ENCODE measurements around the gene EPHA3.

EPHA3 gene

DNA sequence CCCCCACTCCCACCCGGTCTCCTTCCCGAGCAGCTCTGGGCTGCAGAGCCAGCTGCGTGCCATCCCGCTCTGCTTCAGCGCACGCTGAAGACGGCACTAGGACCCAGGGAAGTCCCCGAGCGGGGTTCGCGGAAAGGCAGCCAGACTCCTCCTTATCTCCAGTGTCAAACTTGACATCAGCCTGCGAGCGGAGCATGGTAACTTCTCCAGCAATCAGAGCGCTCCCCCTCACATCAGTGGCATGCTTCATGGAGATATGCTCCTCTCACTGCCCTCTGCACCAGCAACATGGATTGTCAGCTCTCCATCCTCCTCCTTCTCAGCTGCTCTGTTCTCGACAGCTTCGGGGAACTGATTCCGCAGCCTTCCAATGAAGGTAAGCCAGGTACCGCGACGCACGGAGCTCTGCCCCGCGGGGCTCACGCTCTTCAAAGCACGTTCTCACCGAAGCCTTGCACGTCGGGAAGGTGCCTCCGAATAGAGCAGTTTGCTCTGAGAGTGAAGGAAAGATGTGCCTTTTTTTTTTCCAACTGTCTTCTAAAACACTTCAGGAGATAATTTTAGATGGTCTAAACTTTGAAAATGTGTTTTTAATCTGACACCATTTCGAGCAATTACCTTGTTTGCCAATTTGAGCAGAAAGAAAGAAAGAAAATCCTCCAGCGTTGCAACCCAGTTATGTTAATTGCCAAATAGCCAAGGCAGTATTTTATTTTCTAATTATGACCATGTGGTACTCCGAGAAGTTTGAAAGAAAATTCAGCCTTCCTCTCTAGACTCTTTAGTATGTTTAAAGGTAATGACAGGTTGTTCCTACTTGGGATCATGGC is at the start of gene EPHA3:
TSS of gene EPHA3 (plus strand) at position 161 of the 830 bp plus-strand sequence. CDS start at position 289, 128 bp downstream.
- DNase-seq = peak; percentile 88

DNA sequence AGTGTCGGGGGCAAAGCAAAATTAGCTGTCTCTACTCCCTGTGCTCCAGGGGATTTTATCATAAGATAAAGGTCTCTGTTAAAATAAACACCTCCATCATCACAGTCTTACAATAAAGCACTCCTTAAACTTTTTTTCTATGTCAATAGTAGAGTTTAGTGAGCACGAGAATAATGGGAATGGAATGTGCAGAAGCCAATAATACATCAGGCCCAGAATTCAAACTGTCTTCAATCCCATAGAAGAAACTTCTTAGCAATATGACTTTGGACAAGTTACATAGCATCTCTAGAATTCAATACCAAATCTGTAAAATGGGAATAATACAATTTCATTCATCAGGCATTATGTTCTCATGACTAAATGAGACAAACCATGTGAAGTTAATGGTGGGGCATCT is 49.0 kb upstream of the EPHA3 start:
- no peak for DNase-seq

DNA sequence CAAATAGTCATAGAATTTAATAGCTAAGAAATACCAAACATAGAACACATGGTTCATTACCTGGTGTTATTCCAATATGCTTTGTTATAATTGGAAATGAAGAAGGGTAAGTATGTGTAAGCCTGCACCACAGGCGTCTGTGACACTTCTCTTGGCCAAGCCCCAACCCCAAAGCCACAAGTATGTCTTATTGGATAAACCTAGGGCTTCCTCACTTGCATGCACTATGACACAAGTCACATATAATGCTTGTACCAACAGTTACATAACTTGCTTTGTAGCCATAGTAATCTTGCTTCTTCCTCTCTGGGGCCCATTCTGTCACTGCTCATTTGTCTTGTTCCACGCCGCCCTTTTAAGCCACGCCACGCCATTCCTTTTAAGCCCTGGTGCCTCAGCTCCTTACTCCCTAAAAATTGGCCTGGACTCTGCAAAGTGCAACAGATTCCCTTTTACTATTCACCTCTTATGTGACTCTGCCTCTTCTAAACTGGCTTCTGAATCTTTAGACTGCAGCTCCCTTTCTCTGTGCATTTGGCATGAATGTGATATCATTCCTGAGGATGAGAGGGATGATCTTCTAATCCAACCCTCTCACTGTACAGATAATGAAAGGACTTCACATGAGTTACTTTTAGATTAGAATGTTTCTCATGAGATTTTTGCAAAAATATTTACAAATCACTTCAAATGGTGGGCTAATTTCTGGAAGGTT is 48.1 kb upstream of the EPHA3 start:
- no peak for DNase-seq

DNA sequence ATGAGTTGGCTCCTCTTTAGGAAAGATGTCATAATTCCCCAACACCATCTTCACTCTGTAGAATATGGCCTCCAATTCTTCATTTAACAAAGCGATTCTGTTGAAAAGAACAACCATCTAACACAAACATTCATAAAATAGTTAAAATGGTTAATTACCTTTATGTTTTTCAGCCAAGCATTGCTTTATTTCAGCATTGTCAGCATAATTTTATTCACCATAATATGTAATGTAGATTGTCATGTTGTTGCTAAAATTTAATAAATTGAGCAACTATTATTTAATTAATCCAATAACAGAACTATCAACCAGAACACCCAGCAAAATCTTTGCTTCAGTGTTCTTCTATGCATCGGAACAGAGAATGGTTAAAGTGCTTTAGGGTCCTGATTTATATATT is 46.2 kb upstream of the EPHA3 start:
- no peak for DNase-seq

DNA sequence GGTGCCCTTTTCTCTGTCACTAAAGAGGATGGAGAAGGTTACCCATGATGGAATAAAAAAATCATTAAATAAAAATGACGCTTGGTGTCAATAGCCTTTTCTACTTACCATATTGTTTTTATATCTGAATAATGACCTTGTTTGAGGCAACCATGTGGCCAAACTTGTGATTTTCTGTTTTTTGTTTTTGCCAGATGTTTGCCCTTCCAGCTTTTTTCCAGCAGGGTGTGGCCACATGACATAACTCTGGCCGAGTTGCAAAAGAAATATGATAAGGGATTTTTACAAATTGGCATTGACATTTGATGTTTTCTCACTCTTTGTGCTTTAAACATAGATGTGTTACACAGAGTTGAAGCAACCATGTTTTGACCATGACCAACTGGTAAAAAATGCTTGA is 39.7 kb upstream of the EPHA3 start:
- DNase-seq = no peak

DNA sequence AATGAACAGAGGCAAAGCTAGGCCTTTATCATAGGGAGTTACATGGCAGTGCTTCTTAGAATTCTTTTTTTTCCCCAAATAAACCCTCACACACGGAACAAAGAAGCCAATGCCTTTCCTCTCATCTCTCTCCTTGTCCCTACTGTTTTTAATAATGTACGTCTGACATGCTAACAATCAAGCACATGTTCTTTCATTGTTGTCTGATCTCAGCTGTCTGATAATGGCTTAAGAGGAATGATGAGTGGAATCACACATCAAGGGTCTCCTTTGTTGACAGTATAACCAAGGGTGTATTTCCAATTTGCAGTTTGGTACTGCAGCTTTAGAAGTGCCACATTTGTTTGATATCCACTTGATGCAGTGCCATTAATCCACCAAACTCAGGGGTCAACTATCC is 34.8 kb upstream of the EPHA3 start:
- peak; percentile 30 for DNase-seq

DNA sequence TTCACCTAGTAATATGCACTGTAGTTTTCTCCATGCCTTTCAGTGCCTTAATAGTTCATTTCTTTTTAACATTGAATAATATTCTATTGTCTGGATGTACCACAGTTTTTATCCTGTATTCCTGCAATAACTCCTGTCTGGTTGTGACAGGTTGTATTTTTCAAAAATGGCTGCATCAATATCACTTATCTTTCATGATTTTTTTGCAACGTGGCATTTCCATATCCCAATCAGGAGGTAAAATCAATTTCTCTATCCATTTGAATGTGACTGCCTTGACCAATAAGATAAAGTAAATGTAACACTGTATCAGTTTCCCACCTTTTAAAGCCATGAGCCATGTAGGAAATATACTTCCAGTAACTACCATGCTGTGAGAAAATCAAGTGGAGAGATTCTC is 27.5 kb upstream of the EPHA3 start:
- DNase-seq = no peak

DNA sequence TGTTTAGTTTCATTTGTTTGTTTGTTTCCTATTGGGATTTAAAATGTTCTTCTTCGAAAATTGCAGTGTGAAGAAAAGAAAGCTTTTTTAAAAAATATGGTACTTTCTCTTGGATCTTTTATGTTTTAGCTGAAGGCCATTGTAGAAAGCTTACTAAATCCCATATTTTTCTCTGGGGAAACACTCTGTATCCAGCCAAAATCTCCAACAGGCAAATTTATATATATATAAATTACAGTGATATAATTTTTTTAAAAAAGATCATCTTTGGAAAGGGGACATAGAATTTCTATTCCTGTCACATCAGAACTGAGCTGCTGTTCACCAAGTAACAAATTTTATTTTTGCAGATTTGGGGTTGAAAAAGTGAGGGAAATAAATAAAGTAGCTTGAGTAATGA is 19.6 kb upstream of the EPHA3 start:
- no peak for DNase-seq

DNA sequence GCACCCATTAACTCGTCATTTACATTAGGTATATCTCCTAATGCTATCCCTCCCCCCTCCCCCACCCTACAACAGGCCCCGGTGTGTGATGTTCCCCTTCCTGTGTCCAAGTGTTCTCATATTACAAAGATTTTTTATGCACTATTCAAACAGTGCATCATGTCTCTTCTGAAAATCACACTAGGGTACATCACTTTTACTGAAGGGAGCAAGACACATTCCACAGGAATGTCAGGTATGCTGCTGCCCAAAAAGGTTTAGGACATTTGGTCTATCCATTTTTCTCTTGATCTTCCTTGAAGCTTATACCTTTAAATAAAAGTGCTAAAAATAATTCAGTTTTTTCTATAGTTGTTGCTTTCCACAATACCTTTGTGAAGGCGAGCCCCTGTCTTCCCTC is 9.2 kb upstream of the EPHA3 start:
- no peak for DNase-seq

DNA sequence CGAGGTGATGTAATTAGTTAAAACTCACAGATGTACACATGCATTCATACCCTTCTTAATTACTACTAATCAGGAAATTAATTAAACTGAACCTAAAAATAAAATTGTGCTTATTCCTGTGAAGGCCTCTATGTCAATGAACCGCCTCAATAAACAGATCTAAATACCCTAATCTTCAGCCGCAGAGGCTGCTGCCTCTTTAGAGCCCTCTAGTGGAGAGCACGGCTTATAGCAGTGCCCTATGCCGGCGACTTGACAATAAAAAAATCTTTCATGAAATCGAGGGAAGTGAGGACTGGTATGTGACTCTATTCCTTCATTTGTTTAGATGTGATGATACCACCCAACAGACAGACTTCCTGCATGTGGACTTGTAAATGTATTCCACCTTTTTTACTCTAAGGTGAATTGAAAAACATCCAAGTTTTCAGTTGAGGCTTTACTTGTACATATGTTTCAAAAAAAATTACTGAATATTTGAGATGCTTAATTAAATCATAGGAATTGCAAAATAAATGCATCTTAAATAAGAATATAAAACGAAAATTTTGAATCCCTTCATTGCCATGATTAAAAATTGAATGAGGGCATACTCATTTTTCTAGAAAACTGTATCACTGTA is 8.3 kb upstream of the EPHA3 start:
- DNase-seq = peak; percentile 52

DNA sequence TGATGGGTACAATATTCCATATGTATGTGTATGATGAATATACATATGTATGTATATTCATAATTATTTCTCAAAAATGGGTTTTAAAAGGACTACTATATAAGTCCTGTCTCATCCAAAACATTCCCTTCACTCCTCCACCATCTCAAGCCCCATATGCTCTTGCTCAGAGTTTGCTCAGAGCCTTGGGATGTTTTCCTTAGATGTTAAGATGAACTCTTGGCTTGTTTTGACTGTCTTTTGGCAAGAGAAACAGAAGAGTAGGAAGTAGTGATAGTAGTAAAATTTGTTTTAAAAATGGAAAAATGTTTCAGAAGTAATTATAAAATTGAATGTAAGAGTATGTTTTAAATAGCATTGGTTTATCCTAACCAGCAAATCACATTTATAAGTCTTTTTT is 6.2 kb upstream of the EPHA3 start:
- DNase-seq = no peak

DNA sequence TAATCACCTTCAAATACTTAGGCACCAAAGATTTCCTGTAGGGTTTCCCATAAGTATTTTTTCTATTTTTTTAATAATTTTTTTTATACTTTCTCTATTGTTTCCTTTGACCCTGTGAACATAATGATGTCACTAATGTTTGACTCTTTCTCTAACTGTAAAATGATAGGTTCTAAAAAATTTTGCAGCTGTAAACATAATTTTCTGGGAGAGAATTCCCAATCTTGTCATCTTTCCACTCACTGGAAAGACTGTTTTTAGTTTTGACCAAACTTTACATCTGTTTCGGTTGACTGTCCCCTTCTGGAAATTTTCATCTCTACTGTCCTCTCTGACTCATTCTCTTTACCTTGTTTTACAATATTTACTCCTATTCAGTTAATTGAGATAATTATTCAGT is 5.5 kb upstream of the EPHA3 start:
- DNase-seq = no peak

DNA sequence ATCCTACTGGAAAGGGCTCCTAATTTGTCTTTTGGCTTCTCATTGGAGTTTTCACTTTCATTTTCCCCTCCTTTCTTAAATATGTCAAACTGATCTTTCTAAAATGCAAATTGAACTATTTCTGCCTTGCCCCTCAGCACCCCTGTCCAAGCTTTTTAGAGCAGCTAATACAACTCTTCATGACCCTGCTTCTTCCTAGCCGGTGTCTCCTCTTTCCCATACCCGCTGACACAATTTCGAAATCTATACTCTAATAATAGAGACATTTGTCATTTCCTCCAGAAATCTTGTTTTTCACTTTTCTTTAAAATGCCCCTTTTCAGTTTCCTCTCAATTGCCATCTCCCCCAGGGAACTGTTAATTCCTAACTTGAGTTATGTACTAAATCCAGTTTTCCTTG is 2.9 kb upstream of the EPHA3 start:
- DNase-seq = no peak

DNA sequence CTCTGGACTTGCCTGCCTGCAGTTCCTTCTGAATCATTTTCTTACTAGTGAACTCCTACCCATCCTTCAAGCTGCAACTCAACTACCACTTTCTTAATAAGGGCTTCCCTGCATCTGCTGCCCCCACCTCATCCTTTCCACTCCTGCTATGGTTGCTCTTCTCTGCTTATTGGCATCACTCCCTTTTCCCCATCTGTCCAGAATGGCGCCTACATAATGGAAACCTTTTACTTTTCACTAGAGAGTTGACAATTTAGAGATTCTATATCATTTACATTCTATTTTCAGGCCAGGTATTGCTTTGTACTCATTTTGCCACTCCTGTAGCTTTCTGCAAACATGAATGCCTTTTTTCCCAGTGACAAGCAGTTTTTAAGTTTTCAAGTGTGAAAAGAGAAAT is 1.9 kb upstream of the EPHA3 start:
- no peak for DNase-seq

DNA sequence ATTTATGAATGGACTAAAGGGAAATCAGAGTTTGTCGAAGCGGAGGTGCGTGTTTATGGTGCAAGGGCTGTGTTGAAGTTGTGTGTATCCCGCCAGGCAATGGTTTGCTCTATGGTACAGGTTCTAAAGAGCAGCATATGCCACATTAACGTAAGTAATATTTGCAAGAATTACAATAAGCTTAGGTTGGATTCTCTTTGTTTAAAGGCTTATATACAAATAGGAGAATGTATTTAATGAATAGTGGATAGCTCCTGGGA is 800 bp downstream of the EPHA3 start:
- DNase-seq = no peak

DNA sequence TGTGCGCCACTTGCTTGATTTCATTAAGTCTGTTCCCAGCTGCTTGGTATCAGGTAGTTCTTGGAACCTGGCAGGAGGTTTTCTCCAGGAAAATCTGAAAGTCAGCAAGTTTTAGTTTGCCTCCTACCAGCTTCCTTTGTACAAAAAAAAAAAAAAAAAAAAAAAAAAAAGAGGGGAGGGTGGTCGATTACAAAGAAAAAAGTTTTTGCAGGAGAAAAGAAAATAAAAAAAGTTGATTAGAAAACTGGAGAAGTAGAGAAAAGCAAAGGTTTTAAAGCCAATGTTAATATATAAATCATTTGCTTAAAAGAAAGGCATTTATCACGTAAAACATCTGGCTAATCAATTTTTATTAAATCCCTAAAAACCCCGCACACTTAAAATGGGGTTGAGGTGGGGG is 5.9 kb downstream of the EPHA3 start:
- no peak for DNase-seq

DNA sequence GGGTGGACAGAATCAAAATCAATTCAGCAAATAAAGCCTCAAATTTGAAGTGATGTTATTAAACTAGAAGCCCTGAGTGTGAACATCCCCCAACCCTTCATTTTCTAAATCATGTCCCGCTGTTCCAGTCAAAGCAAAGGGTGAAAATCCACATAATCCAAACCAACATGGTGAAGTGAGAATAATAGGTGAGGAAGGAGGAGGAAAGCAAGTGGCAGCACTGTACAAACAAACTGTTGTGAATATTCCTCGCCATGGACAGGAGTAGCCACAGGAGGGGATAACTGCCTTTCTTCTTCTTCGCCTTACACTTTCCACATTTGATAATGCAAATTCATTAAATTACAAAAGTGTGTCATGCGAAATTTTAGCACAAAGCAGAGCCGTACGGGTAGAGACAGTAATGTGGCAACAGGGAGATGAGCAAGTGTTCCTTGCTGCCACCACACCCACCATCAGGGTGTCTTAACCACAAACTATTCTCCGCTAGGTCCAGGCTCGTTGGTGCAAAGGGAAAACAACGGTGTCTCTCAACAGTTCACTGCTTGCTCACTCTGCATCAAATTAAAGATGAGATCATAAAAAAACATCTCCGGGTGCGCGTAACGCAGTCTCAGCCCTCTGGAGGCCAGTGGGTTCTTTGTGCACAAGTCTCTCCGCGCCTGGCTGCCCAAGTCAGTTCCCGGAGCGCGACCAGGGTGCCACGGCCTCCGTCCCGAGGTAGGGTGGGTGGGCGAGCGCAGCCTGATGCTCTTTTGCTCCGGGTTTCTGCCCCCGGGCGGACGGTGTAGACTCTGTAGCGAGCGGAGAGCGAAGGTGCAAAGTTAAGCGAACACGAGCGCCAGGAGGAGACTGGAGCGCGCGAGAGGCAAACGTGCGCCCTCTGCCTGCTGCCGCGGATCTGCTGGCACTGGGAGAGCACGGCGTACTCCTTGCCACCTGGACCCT is 6.7 kb downstream of the EPHA3 start:
- DNase-seq = peak; percentile 86

DNA sequence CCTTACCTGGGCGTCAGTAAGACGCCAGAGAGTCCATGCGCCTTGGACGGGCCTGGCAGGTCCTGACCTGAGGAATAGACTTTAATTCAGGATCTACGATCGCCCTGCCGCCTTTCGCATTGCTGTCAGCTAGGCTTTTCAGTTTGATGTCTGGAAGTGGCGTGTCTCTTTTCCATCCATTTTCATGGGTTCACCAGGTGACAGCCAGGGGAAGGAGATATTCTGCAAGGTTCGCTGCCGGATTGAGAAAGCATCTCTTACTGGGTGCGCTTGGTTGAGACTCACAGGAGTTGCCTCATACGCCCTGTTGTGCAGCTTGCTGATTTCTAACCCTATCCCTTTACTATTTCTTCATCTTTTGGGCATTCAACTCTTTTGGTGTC is 7.4 kb downstream of the EPHA3 start:
- DNase-seq = peak; percentile 68

DNA sequence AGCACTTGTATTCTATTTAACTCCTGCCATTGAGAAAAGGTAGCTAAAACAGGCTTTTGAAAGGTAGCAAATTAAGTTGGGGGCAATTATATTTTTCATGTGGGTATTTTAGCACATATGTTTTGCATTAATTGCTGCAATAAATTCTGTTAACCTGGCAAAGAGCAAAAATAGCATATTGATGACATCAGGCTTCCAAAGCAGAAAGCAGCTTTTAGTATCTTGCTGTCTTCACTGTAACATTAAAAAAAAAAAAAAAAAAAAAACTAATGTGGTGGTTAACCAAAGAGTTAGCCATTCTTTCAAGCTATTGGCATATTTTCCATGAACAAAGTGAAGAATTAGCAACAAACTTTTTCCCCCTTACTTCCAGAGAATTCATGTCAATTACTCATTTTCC is 9.1 kb downstream of the EPHA3 start:
- no peak for DNase-seq

DNA sequence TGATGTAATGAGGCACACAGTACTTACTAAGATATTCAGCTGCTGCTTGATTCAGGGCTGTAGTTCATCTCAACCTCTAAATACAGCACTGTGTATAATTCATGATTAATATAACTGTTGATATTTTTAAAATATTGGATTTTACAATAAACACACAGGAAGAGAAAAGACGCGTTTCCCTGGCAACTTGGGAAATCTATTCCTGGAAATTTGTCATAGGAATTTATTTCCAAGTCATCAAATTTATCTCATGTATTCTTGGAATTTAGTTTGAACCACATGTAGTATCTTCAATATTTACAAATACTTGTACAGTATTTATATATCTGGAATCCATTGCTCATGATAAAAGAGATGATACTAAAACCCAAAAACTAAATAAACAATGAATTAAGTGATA is 30.6 kb downstream of the EPHA3 start:
- DNase-seq = no peak

DNA sequence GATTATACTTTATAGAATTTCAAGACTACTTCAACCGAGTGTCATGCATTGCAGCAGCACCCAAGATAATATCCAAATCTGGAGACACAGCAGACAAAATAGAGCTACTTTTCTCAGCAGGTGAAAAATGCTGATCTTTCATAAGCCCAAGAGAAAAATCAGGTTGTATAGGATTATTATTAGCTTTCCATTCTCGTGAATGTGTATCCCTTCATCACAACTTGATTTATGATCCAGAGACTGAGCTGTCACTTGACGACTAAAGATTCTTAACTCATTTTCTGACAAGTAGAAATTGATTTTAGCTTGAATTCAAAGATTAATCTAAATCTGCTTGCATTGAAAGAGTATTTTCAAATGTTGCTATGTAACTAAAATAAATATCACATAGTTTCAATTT is 32.4 kb downstream of the EPHA3 start:
- DNase-seq = no peak

DNA sequence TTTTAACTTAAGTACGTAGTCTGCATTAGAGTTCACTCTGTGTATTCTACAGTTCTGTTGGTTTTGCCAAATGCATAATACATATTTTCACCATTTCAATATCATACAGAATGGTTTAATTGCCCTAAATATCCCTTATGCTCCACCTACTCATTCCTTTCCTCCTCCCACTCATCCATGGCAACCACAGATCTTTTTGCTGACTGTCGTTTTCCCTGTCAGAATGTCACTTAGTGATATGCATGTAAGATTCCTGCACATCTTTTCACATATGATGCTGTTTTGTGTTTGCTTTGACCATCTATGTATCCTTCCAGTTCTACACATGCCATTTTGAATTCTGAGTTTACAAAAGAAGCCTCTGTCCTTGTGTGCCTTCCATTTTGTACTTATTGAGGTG is 36.7 kb downstream of the EPHA3 start:
- no peak for DNase-seq

DNA sequence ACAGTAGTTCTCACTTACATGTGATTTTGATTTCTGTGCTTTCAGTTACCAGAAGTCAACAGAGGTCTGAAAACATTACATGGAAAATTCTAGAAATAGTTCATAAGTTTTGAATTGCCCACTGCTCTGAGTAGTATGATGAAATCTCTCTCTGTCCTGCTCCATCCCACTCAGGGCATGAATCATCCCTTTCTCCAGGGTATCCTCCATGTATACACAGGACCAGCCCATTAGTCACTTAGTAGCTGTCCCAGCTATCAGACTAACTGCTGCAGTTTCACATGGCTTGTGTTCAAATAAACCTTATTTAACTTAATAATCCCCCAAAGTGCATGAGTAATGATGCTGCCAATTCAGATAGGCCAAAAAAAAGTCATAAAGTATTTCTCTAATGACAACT is 38.6 kb downstream of the EPHA3 start:
- no peak for DNase-seq
